T1000 (cell line): ENCODE results near the gene DNAJB13.
"Not testable (repeated sequence)": the region's sequence is repeated elsewhere in the genome, so short reads cannot be mapped to it uniquely, and the experiment has no call there.

Source experiments
- DNase-seq: peaks from one replicate; lab custom pipeline; 2025; ENCODE audit warnings: mixed read lengths; lab: John Stamatoyannopoulos, UW

DNAJB13 gene

GRCh38 chr11:73950869-73951710 lies at the start of gene DNAJB13:
DNAJB13 (plus strand) TSS chr11:73951026; CDS start chr11:73951070, 44 bp downstream.
- DNase-seq: no peak

GRCh38 chr11:73902303-73902702 lies 48.5 kb upstream of the DNAJB13 start:
- no peak for DNase-seq

GRCh38 chr11:73907191-73907590 lies 43.6 kb upstream of the DNAJB13 start:
- DNase-seq: no peak

GRCh38 chr11:73912026-73912425 lies 38.8 kb upstream of the DNAJB13 start:
- no peak for DNase-seq

- DNase-seq: no peak
Observed at GRCh38 chr11:73913472-73913871, 37.4 kb upstream of the DNAJB13 start.

GRCh38 chr11:73914284-73914683 lies 36.5 kb upstream of the DNAJB13 start:
- no peak for DNase-seq

- no peak for DNase-seq
Observed at GRCh38 chr11:73916435-73916834, 34.4 kb upstream of the DNAJB13 start.

GRCh38 chr11:73921180-73921579 lies 29.6 kb upstream of the DNAJB13 start:
- no peak for DNase-seq

GRCh38 chr11:73929388-73929787 lies 21.4 kb upstream of the DNAJB13 start:
- DNase-seq: no peak

GRCh38 chr11:73931039-73931645 lies 19.7 kb upstream of the DNAJB13 start:
- no peak for DNase-seq

- no peak for DNase-seq
Observed at GRCh38 chr11:73931951-73932350, 18.9 kb upstream of the DNAJB13 start.

- DNase-seq: no peak
Observed at GRCh38 chr11:73932781-73933180, 18.0 kb upstream of the DNAJB13 start.

GRCh38 chr11:73936047-73936446 lies 14.8 kb upstream of the DNAJB13 start:
- not testable (repeated sequence) for DNase-seq

GRCh38 chr11:73939096-73939495 lies 11.7 kb upstream of the DNAJB13 start:
- peak; percentile 41 for DNase-seq

- DNase-seq: no peak
Observed at GRCh38 chr11:73940801-73941570, 9.8 kb upstream of the DNAJB13 start.

- DNase-seq: no peak
Observed at GRCh38 chr11:73942010-73942409, 8.8 kb upstream of the DNAJB13 start.

- DNase-seq: no peak
Observed at GRCh38 chr11:73944085-73944484, 6.7 kb upstream of the DNAJB13 start.

- DNase-seq: no peak
Observed at GRCh38 chr11:73944901-73945300, 5.9 kb upstream of the DNAJB13 start.

- no peak for DNase-seq
Observed at GRCh38 chr11:73945396-73945795, 5.4 kb upstream of the DNAJB13 start.

GRCh38 chr11:73946798-73947458 lies 3.9 kb upstream of the DNAJB13 start:
- no peak for DNase-seq

GRCh38 chr11:73949246-73949645 lies 1.6 kb upstream of the DNAJB13 start:
- DNase-seq: no peak

- no peak for DNase-seq
Observed at GRCh38 chr11:73949912-73950311, 914 bp upstream of the DNAJB13 start.
